RCC 7860 (cell line): ENCODE data around the gene CASTOR1.
A peak's percentile ranks its signal among the peaks of the same experiment; 100 is the strongest.

Source experiments
- DNase-seq: peaks from one replicate; pipeline ENCODE4 v3.0.0-alpha.2; 2015; ENCODE audit warnings: low spot score
- FAIRE-seq: peaks from 2 replicates; lab custom pipeline; 2012; peaks lifted over from hg19 to GRCh38; lab: Jason Lieb, UNC

CASTOR1 gene

GRCh38 chr22:30301995-30302809 lies 12.9 kb upstream of the CASTOR1 start:
- DNase-seq: no peak
- FAIRE-seq: no peak

- FAIRE-seq (no peak), DNase-seq (no peak)
Measured at GRCh38 chr22:30299322-30299721, 10.0 kb upstream of the CASTOR1 start.

- no peak for DNase-seq
Measured at GRCh38 chr22:30297991-30298701, 8.8 kb upstream of the CASTOR1 start.

GRCh38 chr22:30297276-30297990 lies 8.1 kb upstream of the CASTOR1 start:
- DNase-seq (no peak), FAIRE-seq (no peak)

More at GRCh38 chr22:30297991-30298701, 8.8 kb upstream of the CASTOR1 start:
- FAIRE-seq: no peak

GRCh38 chr22:30296833-30297232 lies 7.5 kb upstream of the CASTOR1 start:
- no peak for DNase-seq
- FAIRE-seq: no peak

- FAIRE-seq (no peak), DNase-seq (no peak)
Measured at GRCh38 chr22:30296324-30296723, 7.0 kb upstream of the CASTOR1 start.

- no peak for FAIRE-seq
Measured at GRCh38 chr22:30295576-30295975, 6.3 kb upstream of the CASTOR1 start.

GRCh38 chr22:30294830-30295229 lies 5.5 kb upstream of the CASTOR1 start:
- no peak for FAIRE-seq
- no peak for DNase-seq

More at GRCh38 chr22:30295576-30295975, 6.3 kb upstream of the CASTOR1 start:
- no peak for DNase-seq

- DNase-seq (no peak), FAIRE-seq (no peak)
Measured at GRCh38 chr22:30294066-30294465, 4.8 kb upstream of the CASTOR1 start.

GRCh38 chr22:30293026-30293425 lies 3.7 kb upstream of the CASTOR1 start:
- no peak for FAIRE-seq
- DNase-seq: no peak

- FAIRE-seq (no peak), DNase-seq (no peak)
Measured at GRCh38 chr22:30292069-30292970, 3.0 kb upstream of the CASTOR1 start.

GRCh38 chr22:30291058-30291892 lies 2.0 kb upstream of the CASTOR1 start:
- peak; percentile 65 for DNase-seq
- FAIRE-seq: no peak

- FAIRE-seq (no peak), DNase-seq (peak; percentile 58)
Measured at GRCh38 chr22:30290342-30291057, 1.2 kb upstream of the CASTOR1 start.

- FAIRE-seq: no peak
- DNase-seq: no peak
Measured at GRCh38 chr22:30289980-30290313, 642 bp upstream of the CASTOR1 start.

GRCh38 chr22:30288419-30289140 lies 725 bp downstream of the CASTOR1 start:
- DNase-seq (no peak), FAIRE-seq (no peak)

GRCh38 chr22:30287648-30288418 lies 1.5 kb downstream of the CASTOR1 start:
- DNase-seq: peak; percentile 95
- FAIRE-seq: peak; percentile 90

GRCh38 chr22:30286813-30287647 lies 2.3 kb downstream of the CASTOR1 start:
- DNase-seq (peak; percentile 33), FAIRE-seq (no peak)
